Mesenchymal stem cell (in vitro differentiated cells and primary cell): ENCODE data around the gene MYO5B.

Experiments
- DNase-seq: peaks from one replicate; pipeline ENCODE4 v3.0.0-alpha.2; 2013
- H2AFZ ChIP-seq: one replicate; pipeline ENCODE4 v1.6.1; 2013; ENCODE audit warnings: low read depth, mild to moderate bottlenecking, control low read depth, inconsistent platforms, low read length, moderate library complexity
- H2AK5ac ChIP-seq: 2 replicates; pipeline ENCODE4 v1.6.1; 2013; ENCODE audit warnings: low read length, moderate library complexity, mild to moderate bottlenecking, inconsistent platforms; ENCODE audit not compliant: severe bottlenecking
- H2BK120ac ChIP-seq: one replicate; pipeline ENCODE4 v1.6.1; 2013; ENCODE audit warnings: low read depth, mild to moderate bottlenecking, inconsistent platforms, low read length, moderate library complexity
- H2BK12ac ChIP-seq, 2 experiments: one replicate each; pipeline ENCODE4 v1.6.1; 2013; ENCODE audit warnings: inconsistent platforms in 2 of 2, low read length in 2 of 2, mild to moderate bottlenecking in 2 of 2, moderate library complexity in 2 of 2, control low read depth in 1 of 2
- H2BK15ac ChIP-seq: one replicate; pipeline ENCODE4 v1.6.1; 2013; ENCODE audit warnings: mild to moderate bottlenecking, low read depth, inconsistent platforms; ENCODE audit not compliant: poor library complexity, severe bottlenecking
- H2BK5ac ChIP-seq: 2 replicates; pipeline ENCODE4 v1.6.1; 2013; ENCODE audit warnings: low read depth, mild to moderate bottlenecking, low read length, control low read depth, inconsistent platforms; ENCODE audit not compliant: poor library complexity, severe bottlenecking
- H3K14ac ChIP-seq, 2 experiments: one replicate each; pipeline ENCODE4 v1.6.1; 2013; ENCODE audit warnings: inconsistent platforms in 2 of 2, low read length in 2 of 2, control low read depth in 1 of 2, mild to moderate bottlenecking in 1 of 2, moderate library complexity in 1 of 2
- H3K18ac ChIP-seq, 2 experiments: one replicate each; pipeline ENCODE4 v1.6.1; 2013; ENCODE audit warnings: inconsistent platforms in 2 of 2, low read length in 2 of 2, control low read depth in 1 of 2, low read depth in 1 of 2, mild to moderate bottlenecking in 1 of 2
- H3K23ac ChIP-seq, 2 experiments: one replicate each; pipeline ENCODE4 v1.6.1; 2013; ENCODE audit warnings: inconsistent platforms in 2 of 2, low read length in 2 of 2, mild to moderate bottlenecking in 2 of 2, moderate library complexity in 2 of 2, control low read depth in 1 of 2
- H3K27ac ChIP-seq: 2 replicates; pipeline ENCODE4 v1.5.1; 2013; ENCODE audit warnings: mild to moderate bottlenecking, moderate library complexity, low read length, control low read depth, inconsistent platforms; ENCODE audit not compliant: poor library complexity, severe bottlenecking
- H3K27me3 ChIP-seq, 2 experiments: 2 replicates each; pipeline versions ENCODE4 v1.6.1 to v1.7.0; 2013; ENCODE audit warnings: low read length in 2 of 2, mild to moderate bottlenecking in 2 of 2, moderate library complexity in 2 of 2, control low read depth in 1 of 2, inconsistent platforms in 1 of 2; ENCODE audit not compliant: control insufficient read depth in 1 of 2, insufficient read depth in 1 of 2
- H3K36me3 ChIP-seq, 2 experiments: 2 replicates each; pipeline versions ENCODE4 v1.6.1 to v1.7.0; 2013; ENCODE audit warnings: low read length in 2 of 2, control low read depth in 1 of 2, inconsistent platforms in 1 of 2, low read depth in 1 of 2, mild to moderate bottlenecking in 1 of 2; ENCODE audit not compliant: insufficient read depth in 2 of 2, control insufficient read depth in 1 of 2
- H3K4ac ChIP-seq, 2 experiments: one replicate each; pipeline ENCODE4 v1.6.1; 2013; ENCODE audit warnings: inconsistent platforms in 2 of 2, low read length in 2 of 2, mild to moderate bottlenecking in 2 of 2, moderate library complexity in 2 of 2, control low read depth in 1 of 2, low read depth in 1 of 2
- H3K4me1 ChIP-seq: 2 replicates; pipeline ENCODE4 v1.6.1; 2013; ENCODE audit warnings: low read depth, low read length, control low read depth; ENCODE audit not compliant: control insufficient read depth, insufficient read depth
- H3K4me2 ChIP-seq: 2 replicates; pipeline ENCODE4 v1.6.1; 2013; ENCODE audit warnings: low read length, mild to moderate bottlenecking, inconsistent platforms; ENCODE audit not compliant: poor library complexity, severe bottlenecking
- H3K4me3 ChIP-seq, 2 experiments: 2 replicates each; pipeline versions ENCODE4 v1.5.1 to v1.7.0; 2013; ENCODE audit warnings: low read length in 2 of 2, mild to moderate bottlenecking in 2 of 2, control low read depth in 1 of 2, low read depth in 1 of 2; ENCODE audit not compliant: insufficient read depth in 1 of 2
- H3K79me1 ChIP-seq: replicated peaks from 2 replicates; pipeline ENCODE4 v1.6.1; 2013; ENCODE audit warnings: mild to moderate bottlenecking, control low read depth, low read length, inconsistent platforms; ENCODE audit not compliant: poor library complexity, severe bottlenecking
- H3K9ac ChIP-seq: 2 replicates; pipeline ENCODE4 v1.7.0; 2013; ENCODE audit warnings: mild to moderate bottlenecking, low read length, moderate library complexity
- H3K9me3 ChIP-seq: 2 replicates; pipeline ENCODE4 v1.7.0; 2013; ENCODE audit warnings: mild to moderate bottlenecking, low read length; ENCODE audit not compliant: control insufficient read depth
- H4K8ac ChIP-seq: one replicate; pipeline ENCODE4 v1.6.1; 2013; ENCODE audit warnings: inconsistent platforms, mild to moderate bottlenecking, low read length, moderate library complexity
- H4K91ac ChIP-seq: one replicate; pipeline ENCODE4 v1.6.1; 2013; ENCODE audit warnings: mild to moderate bottlenecking, low read length, inconsistent platforms
- WGBS: methylation state at CpG from one replicate; pipeline ENCODE4 v1.1.7; 2013; ENCODE audit warnings: mixed read lengths; 5-methylcytosine and 5-hydroxymethylcytosine counted together

MYO5B gene

GRCh38 chr18:49875155-49875554, 319.8 kb downstream of the MYO5B start:
- Histone ChIP-seq H3K9ac (no peak overlapping the region), H3K36me3 (no peaks in the 10 kb centered on the region), H2BK120ac (no peak overlapping the region), H3K27ac (no peak overlapping the region), H3K4me2 (no peak overlapping the region), H3K18ac (no peak overlapping the region), H2AFZ (no peak overlapping the region), H2BK5ac (no peak overlapping the region), H3K9me3 (no peaks in the 10 kb centered on the region), H2AK5ac (no peak overlapping the region), H4K8ac (no peak overlapping the region), H3K27me3 (peaks cover 12 to 31% of the 10 kb centered on the region in 2 experiments), H3K4ac (no peak overlapping the region), H4K91ac (no peak overlapping the region), H2BK12ac (no peak overlapping the region), H2BK15ac (no peak overlapping the region), H3K4me3 (no peak overlapping the region), H3K4me1 (no peaks in the 10 kb centered on the region), H3K23ac (no peak overlapping the region), H3K79me1 (no peaks in the 10 kb centered on the region), H3K14ac (no peak overlapping the region)
- no peak for DNase-seq
- WGBS: 87% methylated on average over 3 of the region's 3 CpGs

GRCh38 chr18:49874238-49874637, 320.7 kb downstream of the MYO5B start:
- Histone ChIP-seq H2AK5ac (no peak overlapping the region), H3K4me2 (no peak overlapping the region), H3K14ac (no peak overlapping the region), H2BK15ac (no peak overlapping the region), H3K27me3 (peaks cover 12 to 28% of the 10 kb centered on the region in 2 experiments), H3K4ac (no peak overlapping the region), H3K9ac (no peak overlapping the region), H3K4me3 (no peak overlapping the region), H3K23ac (no peak overlapping the region), H3K79me1 (no peaks in the 10 kb centered on the region), H3K27ac (no peak overlapping the region), H3K9me3 (no peaks in the 10 kb centered on the region), H2AFZ (no peak overlapping the region), H2BK5ac (no peak overlapping the region), H2BK120ac (no peak overlapping the region), H3K18ac (no peak overlapping the region), H3K36me3 (no peaks in the 10 kb centered on the region), H4K8ac (no peak overlapping the region), H2BK12ac (no peak overlapping the region), H4K91ac (no peak overlapping the region), H3K4me1 (no peaks in the 10 kb centered on the region)
- WGBS: 95% methylated on average over 2 of the region's 2 CpGs
- no peak for DNase-seq

GRCh38 chr18:49869354-49869753, 325.6 kb downstream of the MYO5B start:
- no peak overlapping the region for H3K18ac ChIP-seq
- H3K27me3 ChIP-seq: peaks cover 0 to 28% of the 10 kb centered on the region in 2 experiments
- H3K4me3 ChIP-seq: no peak overlapping the region
- no peaks in the 10 kb centered on the region for H3K9me3 ChIP-seq
- H3K9ac ChIP-seq: no peak overlapping the region
- no peak overlapping the region for H3K23ac ChIP-seq
- no peak overlapping the region for H4K8ac ChIP-seq
- no peak overlapping the region for H3K4ac ChIP-seq
- peaks cover 2% of the 10 kb centered on the region for H3K4me1 ChIP-seq
- H2AFZ ChIP-seq: no peak overlapping the region
- H4K91ac ChIP-seq: no peak overlapping the region
- H3K4me2 ChIP-seq: no peak overlapping the region
- no peaks in the 10 kb centered on the region for H3K79me1 ChIP-seq
- no peak overlapping the region for H2AK5ac ChIP-seq
- no peak overlapping the region for H2BK15ac ChIP-seq
- H2BK120ac ChIP-seq: no peak overlapping the region
- WGBS: 92% methylated on average over 6 of the region's 6 CpGs
- no peak overlapping the region for H3K27ac ChIP-seq
- no peak overlapping the region for H3K14ac ChIP-seq
- no peak overlapping the region for H2BK12ac ChIP-seq
- H3K36me3 ChIP-seq: no peaks in the 10 kb centered on the region
- no peak for DNase-seq
- H2BK5ac ChIP-seq: no peak overlapping the region

- Histone ChIP-seq H3K9me3 (no peaks in the 10 kb centered on the region), H3K18ac (no peak overlapping the region), H2BK5ac (no peak overlapping the region), H3K4me2 (no peak overlapping the region), H2AK5ac (no peak overlapping the region), H2AFZ (no peak overlapping the region), H3K9ac (no peak overlapping the region), H4K91ac (no peak overlapping the region), H3K27ac (no peak overlapping the region), H3K4me1 (peaks cover 2% of the 10 kb centered on the region), H3K36me3 (no peaks in the 10 kb centered on the region), H2BK12ac (no peak overlapping the region), H3K4me3 (no peak overlapping the region), H3K14ac (no peak overlapping the region), H2BK120ac (no peak overlapping the region), H3K79me1 (no peaks in the 10 kb centered on the region), H3K27me3 (peaks cover 0 to 24% of the 10 kb centered on the region in 2 experiments), H4K8ac (no peak overlapping the region), H3K23ac (no peak overlapping the region), H3K4ac (no peak overlapping the region), H2BK15ac (no peak overlapping the region)
- 98% methylated on average over 1 of the region's 1 CpG for WGBS
- DNase-seq: no peak
Measured at GRCh38 chr18:49866680-49867079, 328.3 kb downstream of the MYO5B start.
